CD4-positive, alpha-beta T cell (primary cell): ENCODE results near the gene SCN4A. TPM values are rescaled to one million over a fixed set of nuclear protein-coding genes. Genes with fewer than 3 reads are reported as not detected.

Source experiments
- ATAC-seq: fragments of 200-7000 bp; cut with Tn5 transposase; one replicate; pipeline ENCODE4 v1.10.0; 2022; ENCODE audit warnings: mild to moderate bottlenecking; ENCODE audit not compliant: poor library complexity
- CTCF ChIA-PET: fragments of 350-600 bp; sonication (Branson Sonifier 250); formaldehyde crosslinking; loops from one replicate; lab custom pipeline; 2021; ENCODE audit warnings: antibody characterized with exemption, inconsistent platforms; lab: Charles Lee
- POLR2A ChIA-PET: fragments of 350-600 bp; sonication (Branson Sonifier 250); formaldehyde crosslinking; loops from one replicate; lab custom pipeline; 2021; ENCODE audit warnings: antibody characterized with exemption, inconsistent platforms; lab: Charles Lee
- DNase-seq, 14 experiments: peaks; one replicate each; pipeline ENCODE4 v3.0.0-alpha.2; 2013 to 2020; ENCODE audit warnings: mixed read lengths in 2 of 14
- H3K27ac ChIP-seq, 2 donors: one replicate each; pipeline versions ENCODE4 v1.5.1 to v1.7.0; 2013; ENCODE audit warnings: low read length in 2 of 2, low read depth in 1 of 2, mild to moderate bottlenecking in 1 of 2
- H3K27me3 ChIP-seq, 2 experiments: 1 replicate in 1 of 2; 2 replicates in 1 of 2; pipeline versions ENCODE4 v1.6.1 to v1.7.0; 2013; ENCODE audit warnings: low read length in 2 of 2, control low read depth in 1 of 2, mild to moderate bottlenecking in 1 of 2, moderate library complexity in 1 of 2; ENCODE audit not compliant: insufficient read depth in 2 of 2, control insufficient read depth in 1 of 2
- H3K36me3 ChIP-seq: one replicate; pipeline ENCODE4 v1.6.1; 2013; ENCODE audit warnings: low read length, control low read depth; ENCODE audit not compliant: insufficient read depth
- H3K4me1 ChIP-seq: one replicate; pipeline ENCODE4 v1.6.1; 2013; ENCODE audit warnings: low read length, control low read depth; ENCODE audit not compliant: insufficient read depth
- H3K4me3 ChIP-seq: one replicate; pipeline ENCODE4 v1.5.1; 2013; ENCODE audit warnings: mild to moderate bottlenecking, low read length, moderate library complexity
- H3K9me3 ChIP-seq, 2 experiments: 1 replicate in 1 of 2; 2 replicates in 1 of 2; pipeline versions ENCODE4 v1.6.1 to v1.7.0; 2013; ENCODE audit warnings: low read length in 2 of 2, mild to moderate bottlenecking in 2 of 2, control low read depth in 1 of 2, moderate library complexity in 1 of 2; ENCODE audit not compliant: control insufficient read depth in 1 of 2, insufficient read depth in 1 of 2
- H3K27ac Mint-ChIP-seq: one replicate; pipeline ENCODE4 v1.8.0; 2020; ENCODE audit warnings: mixed read lengths
- H3K27me3 Mint-ChIP-seq: one replicate; pipeline ENCODE4 v1.8.0; 2021; ENCODE audit warnings: mixed read lengths
- H3K36me3 Mint-ChIP-seq: one replicate; pipeline ENCODE4 v1.8.0; 2021; ENCODE audit warnings: low read depth, mixed read lengths
- H3K4me1 Mint-ChIP-seq: one replicate; pipeline ENCODE4 v1.8.0; 2021; ENCODE audit warnings: low read depth, mixed read lengths
- H3K4me3 Mint-ChIP-seq: one replicate; pipeline ENCODE4 v1.8.0; 2020; ENCODE audit warnings: mild to moderate bottlenecking, mixed read lengths
- H3K9me3 Mint-ChIP-seq: one replicate; pipeline ENCODE4 v1.8.0; 2020; ENCODE audit warnings: mixed read lengths
- intact Hi-C, 2 experiments: fragments of 100-400 bp; cut with DNase I in 1 of 2; cut with micrococcal nuclease in 1 of 2; formaldehyde crosslinking; loops; one replicate each; pipeline versions ENCODE4 v1.15.1 to v1.9.0; 2023 to 2025; cut with DNase I, micrococcal nuclease
- total RNA-seq, 174 experiments: library from RNA in 2 of 174; stranded (reverse) in 2 of 174; gene quantifications; one replicate each; pipeline ENCODE4 v1.2.3 and lab custom pipeline; 2021 to 2026
- TF ChIP-seq, protein P1 (sequence below): fragments of 200-600 bp; IDR thresholded peaks from one replicate; pipeline ENCODE4 v1.8.0; 2022; ENCODE audit warnings: antibody characterized with exemption, mild to moderate bottlenecking

SCN4A gene
- total RNA-seq, 2 experiments from 2014 or later, result 0.03 TPM; not detected in 1

DNA sequence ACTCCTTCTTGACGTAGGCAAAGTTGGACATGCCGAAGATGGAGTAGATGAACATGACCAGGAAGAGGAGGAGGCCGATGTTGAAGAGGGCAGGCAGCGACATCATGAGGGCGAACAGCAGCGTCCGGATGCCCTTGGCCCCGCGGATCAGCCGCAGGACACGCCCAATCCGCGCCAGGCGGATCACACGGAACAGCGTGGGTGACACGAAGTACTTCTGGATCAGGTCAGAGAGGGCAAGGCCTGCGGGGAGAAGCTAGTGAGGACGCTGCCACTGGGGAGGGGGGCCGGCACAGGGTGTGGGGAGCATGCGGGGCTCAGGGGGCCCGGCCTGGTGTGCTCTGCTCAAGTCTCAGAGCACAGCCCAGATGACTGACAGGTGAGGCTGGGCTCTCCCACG lies 31.0 kb downstream of the SCN4A start:
- Mint-ChIP-seq H3K4me1 (peaks cover 29% of the 10 kb centered on the region), H3K27ac (no peak overlapping the region), H3K9me3 (no peaks in the 10 kb centered on the region), H3K4me3 (no peak overlapping the region), H3K27me3 (no peaks in the 10 kb centered on the region), H3K36me3 (no peaks in the 10 kb centered on the region)
- TF ChIP-seq, protein P1, sequence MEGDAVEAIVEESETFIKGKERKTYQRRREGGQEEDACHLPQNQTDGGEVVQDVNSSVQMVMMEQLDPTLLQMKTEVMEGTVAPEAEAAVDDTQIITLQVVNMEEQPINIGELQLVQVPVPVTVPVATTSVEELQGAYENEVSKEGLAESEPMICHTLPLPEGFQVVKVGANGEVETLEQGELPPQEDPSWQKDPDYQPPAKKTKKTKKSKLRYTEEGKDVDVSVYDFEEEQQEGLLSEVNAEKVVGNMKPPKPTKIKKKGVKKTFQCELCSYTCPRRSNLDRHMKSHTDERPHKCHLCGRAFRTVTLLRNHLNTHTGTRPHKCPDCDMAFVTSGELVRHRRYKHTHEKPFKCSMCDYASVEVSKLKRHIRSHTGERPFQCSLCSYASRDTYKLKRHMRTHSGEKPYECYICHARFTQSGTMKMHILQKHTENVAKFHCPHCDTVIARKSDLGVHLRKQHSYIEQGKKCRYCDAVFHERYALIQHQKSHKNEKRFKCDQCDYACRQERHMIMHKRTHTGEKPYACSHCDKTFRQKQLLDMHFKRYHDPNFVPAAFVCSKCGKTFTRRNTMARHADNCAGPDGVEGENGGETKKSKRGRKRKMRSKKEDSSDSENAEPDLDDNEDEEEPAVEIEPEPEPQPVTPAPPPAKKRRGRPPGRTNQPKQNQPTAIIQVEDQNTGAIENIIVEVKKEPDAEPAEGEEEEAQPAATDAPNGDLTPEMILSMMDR, result no peak
- intact Hi-C loops, result no loop called here
- ChIA-PET POLR2A (no interaction called here), CTCF (no interaction called here)
- ATAC-seq (no peak), DNase-seq (no peak)
- Histone ChIP-seq H3K36me3 (no peaks in the 10 kb centered on the region), H3K27ac (no peak overlapping the region), H3K9me3 (no peaks in the 10 kb centered on the region), H3K4me3 (no peak overlapping the region), H3K4me1 (peaks cover 13% of the 10 kb centered on the region), H3K27me3 (no peaks in the 10 kb centered on the region)

DNA sequence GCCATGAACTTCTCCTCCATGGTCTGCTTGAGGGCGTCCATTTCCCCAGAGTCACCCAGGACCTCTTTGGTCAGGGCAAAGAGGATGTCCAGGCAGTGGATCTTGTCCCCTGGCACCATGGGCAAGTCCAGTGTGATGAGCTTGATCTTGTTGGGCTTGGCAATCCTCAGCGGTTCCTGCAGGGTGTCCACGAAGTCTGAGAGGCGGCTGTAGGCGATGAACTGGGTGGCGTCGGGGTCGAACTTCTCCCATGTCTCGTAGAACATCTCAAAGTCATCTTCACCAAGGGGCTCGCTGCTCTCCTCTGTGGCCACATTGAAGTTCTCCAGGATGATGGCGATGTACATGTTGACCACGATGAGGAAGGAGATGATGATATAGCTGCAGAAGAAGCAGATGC lies 31.6 kb downstream of the SCN4A start:
- ChIA-PET POLR2A (no interaction called here), CTCF (no interaction called here)
- Mint-ChIP-seq H3K36me3 (no peaks in the 10 kb centered on the region), H3K4me3 (no peak overlapping the region), H3K9me3 (no peaks in the 10 kb centered on the region), H3K4me1 (peaks cover 23% of the 10 kb centered on the region), H3K27me3 (no peaks in the 10 kb centered on the region), H3K27ac (no peak overlapping the region)
- Histone ChIP-seq H3K27ac (no peak overlapping the region), H3K4me1 (peaks cover 7% of the 10 kb centered on the region), H3K9me3 (no peaks in the 10 kb centered on the region), H3K27me3 (no peaks in the 10 kb centered on the region), H3K4me3 (no peak overlapping the region), H3K36me3 (no peaks in the 10 kb centered on the region)
- intact Hi-C loops, result no loop called here
- DNase-seq, result no peak
- TF ChIP-seq, protein P1, result no peak
- no peak for ATAC-seq

DNA sequence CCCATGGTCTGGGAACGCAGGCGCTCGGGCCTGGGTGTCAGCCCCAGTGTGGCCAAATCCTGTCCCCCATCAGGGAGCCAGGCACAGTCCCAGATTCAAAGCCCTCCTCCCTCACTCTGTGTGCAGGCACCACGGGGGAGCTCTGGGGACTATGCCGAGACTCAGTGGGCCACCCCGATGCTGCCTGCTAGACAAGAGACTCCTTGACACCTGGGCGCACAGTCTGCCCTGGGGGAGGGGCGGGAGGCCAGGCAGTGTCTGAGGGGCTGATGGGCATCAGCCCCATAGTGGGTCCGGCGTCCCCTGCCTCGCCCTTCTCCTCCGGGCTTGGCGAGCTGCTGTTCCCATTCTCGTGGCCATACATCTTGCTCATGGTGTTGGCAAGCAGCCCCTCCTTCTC lies 32.1 kb downstream of the SCN4A start:
- Histone ChIP-seq H3K36me3 (no peaks in the 10 kb centered on the region), H3K4me1 (peaks cover 2% of the 10 kb centered on the region), H3K4me3 (no peak overlapping the region), H3K27ac (no peak overlapping the region), H3K27me3 (no peaks in the 10 kb centered on the region), H3K9me3 (no peaks in the 10 kb centered on the region)
- H3K4me1 Mint-ChIP-seq, result peaks cover 17% of the 10 kb centered on the region
- H3K36me3 Mint-ChIP-seq, result no peaks in the 10 kb centered on the region
- H3K9me3 Mint-ChIP-seq, result no peaks in the 10 kb centered on the region
- H3K27me3 Mint-ChIP-seq, result no peaks in the 10 kb centered on the region
- no peak overlapping the region for H3K4me3 Mint-ChIP-seq
- H3K27ac Mint-ChIP-seq, result no peak overlapping the region
- CTCF ChIA-PET, result no interaction called here
- ATAC-seq, result no peak
- intact Hi-C loops, result no loop called here
- POLR2A ChIA-PET, result no interaction called here
- TF ChIP-seq, protein P1, result no peak
- DNase-seq, result no peak
